Suprapubic skin (tissue), 4 donors: ENCODE measurements around the gene MT1A.

Source experiments
- CTCF ChIP-seq, 2 donors: fragments of 200-600 bp in 1 of 2; fragments of 450-650 bp in 1 of 2; sonication (generic) in 1 of 2; IDR thresholded peaks; one replicate each; pipeline ENCODE4 v1.5.1; 2016 to 2019; ENCODE audit warnings: antibody characterized with exemption in 2 of 2, mild to moderate bottlenecking in 1 of 2, moderate library complexity in 1 of 2
- EP300 ChIP-seq: sonication (generic); formaldehyde crosslinking; IDR thresholded peaks from one replicate; pipeline ENCODE4 v1.6.1; 2017; ENCODE audit warnings: antibody characterized with exemption
- POLR2A ChIP-seq, 2 donors: fragments of 450-650 bp; IDR thresholded peaks; one replicate each; pipeline ENCODE4 v1.6.1; 2017; ENCODE audit warnings: antibody characterized with exemption in 2 of 2, mild to moderate bottlenecking in 2 of 2, moderate library complexity in 2 of 2
- POLR2AphosphoS5 ChIP-seq, 3 donors: sonication (generic); formaldehyde crosslinking; IDR thresholded peaks; one replicate each; pipeline ENCODE4 v1.6.1; 2017; ENCODE audit warnings: antibody characterized with exemption in 3 of 3

- TF ChIP-seq CTCF (IDR thresholded peaks at IDR 0.05) (no peak), POLR2A (IDR thresholded peaks at IDR 0.05) (no peak), EP300 (no peak), POLR2AphosphoS5 (IDR thresholded peaks at IDR 0.05) (no peak)
These were observed 23.1 kb upstream of the MT1A start for GRCh38 chr16:56615353-56615752.
